ENCODE data around the gene MRPL34.

The MRPL34 gene

GRCh38 chr19:17311455-17312188 lies 6.0 kb downstream of the MRPL34 start:
- DNase-seq, result no peak

- no peak for DNase-seq
These were observed 6.8 kb downstream of the MRPL34 start for GRCh38 chr19:17312189-17313113.

- no peak for DNase-seq
These were observed 8.4 kb downstream of the MRPL34 start for GRCh38 chr19:17314007-17314593.

GRCh38 chr19:17318966-17319365 lies 13.3 kb downstream of the MRPL34 start:
- DNase-seq, result no peak

GRCh38 chr19:17319473-17320238 lies 14.0 kb downstream of the MRPL34 start:
- DNase-seq, result no peak

GRCh38 chr19:17320435-17320834 lies 14.8 kb downstream of the MRPL34 start:
- no peak for DNase-seq

DNA sequence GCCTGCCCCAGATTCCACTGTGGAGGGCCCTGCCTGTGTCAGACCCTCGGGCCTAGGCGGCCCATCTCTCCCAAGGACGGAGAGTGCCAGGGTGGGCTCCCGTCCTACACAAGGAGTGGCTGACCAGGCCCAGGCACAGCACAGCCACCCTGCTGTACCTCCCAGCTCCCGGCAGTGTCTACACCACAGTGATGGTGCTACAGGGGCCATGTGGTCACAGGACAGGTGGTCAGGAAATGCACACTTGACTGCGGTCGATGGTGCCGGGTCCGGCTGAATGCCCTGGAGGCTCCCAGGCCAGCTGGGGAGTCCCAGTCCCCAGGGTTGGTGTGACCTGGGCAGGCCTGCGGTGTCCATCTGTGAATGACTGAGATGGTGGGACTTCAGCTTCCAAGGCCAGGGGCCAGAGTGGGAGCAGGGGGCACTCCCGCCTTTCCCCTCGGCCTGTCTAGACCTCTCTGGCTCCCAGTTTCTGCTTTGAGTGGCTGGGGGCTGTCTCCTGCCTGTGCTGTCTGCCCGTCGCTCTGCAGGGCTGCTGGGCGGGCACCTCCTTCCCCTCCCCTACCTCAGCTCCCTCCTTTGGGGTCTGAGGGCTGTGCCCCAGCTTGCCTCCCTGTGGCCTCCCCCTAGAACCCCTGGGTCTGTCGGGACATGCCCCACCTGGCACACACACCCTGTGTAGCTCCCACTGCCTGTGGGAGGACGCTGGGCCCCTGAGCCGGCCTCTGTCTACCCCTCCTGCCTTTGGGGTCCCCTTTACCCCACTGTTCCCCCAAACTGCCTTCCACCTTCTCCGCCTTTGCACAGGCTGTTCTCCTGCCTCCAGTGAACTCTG lies 16.2 kb downstream of the MRPL34 start:
- no peak for DNase-seq

DNA sequence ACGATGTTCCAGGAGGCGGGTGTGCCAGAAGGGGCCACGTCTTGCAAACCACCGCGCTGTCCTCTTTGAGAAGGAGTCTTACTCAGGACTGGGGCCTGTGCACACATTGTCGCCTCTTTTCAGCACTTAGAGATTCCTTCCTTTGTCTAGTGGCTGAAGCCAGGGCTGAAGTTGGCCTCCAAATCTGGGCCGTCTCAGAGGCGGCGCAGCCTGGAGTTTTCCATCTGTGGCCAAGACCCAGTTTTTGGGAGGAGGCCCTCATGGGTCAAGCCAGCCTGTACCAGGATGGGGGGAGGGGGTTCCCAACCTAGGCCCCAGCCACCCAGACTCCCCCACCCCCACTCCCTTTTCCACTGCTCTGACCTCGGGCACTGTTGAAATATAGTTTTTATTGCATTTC lies 17.2 kb downstream of the MRPL34 start:
- no peak for DNase-seq

DNA sequence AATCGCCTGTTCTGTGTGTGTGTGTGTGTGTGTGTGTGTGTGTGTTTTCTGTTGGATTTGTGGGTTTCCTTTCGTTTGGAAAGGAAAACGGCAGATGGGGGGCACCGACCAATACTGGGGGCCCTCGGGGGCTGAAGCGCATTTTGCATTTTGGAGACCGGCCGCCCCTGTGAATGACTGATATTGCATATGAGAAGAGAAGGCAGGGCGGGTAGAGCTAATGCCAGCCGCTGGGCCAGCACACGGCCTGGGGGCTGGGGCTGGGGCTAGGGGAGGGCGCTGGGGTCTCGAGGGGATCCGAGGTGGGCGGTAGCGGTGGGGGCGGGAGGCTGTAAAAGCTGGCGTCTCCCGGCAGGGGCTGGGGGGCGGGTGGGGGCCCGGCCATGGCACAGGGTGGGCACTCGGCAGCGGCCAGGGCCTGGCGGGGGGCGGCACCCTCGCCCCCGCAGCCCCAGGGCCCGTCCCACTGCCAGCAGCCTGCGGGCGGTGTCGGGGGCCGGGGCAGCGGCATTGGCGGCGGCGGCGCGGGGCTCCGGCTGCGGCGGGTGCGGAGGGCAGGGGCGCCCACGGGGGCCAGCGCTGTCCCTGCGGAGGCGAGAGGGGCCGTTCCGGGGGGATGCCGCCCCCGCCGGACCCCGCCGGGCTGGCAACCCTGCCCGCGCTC lies 17.8 kb downstream of the MRPL34 start:
- DNase-seq, result no peak

DNA sequence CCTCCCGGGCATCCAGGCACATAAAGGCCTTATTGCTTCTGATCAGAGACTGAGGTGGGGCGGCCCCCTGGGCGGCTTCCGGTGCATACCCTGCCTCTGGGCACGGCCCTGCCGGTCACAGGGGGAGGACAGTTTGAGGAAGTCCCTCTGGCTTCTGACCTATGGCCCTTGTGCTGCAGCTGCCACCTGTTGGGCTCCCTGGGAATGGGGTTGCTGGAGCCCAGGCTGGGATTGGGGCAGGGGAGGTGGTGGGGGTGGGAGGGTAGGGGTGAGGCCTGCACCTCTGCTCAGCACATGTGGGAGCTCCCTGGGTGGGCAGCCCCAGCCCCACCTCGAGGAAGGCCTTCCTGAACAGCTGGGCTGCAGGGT lies 18.3 kb downstream of the MRPL34 start:
- DNase-seq, result no peak

GRCh38 chr19:17324357-17325114 lies 18.9 kb downstream of the MRPL34 start:
- DNase-seq, result no peak

GRCh38 chr19:17325133-17325532 lies 19.5 kb downstream of the MRPL34 start:
- no peak for DNase-seq

DNA sequence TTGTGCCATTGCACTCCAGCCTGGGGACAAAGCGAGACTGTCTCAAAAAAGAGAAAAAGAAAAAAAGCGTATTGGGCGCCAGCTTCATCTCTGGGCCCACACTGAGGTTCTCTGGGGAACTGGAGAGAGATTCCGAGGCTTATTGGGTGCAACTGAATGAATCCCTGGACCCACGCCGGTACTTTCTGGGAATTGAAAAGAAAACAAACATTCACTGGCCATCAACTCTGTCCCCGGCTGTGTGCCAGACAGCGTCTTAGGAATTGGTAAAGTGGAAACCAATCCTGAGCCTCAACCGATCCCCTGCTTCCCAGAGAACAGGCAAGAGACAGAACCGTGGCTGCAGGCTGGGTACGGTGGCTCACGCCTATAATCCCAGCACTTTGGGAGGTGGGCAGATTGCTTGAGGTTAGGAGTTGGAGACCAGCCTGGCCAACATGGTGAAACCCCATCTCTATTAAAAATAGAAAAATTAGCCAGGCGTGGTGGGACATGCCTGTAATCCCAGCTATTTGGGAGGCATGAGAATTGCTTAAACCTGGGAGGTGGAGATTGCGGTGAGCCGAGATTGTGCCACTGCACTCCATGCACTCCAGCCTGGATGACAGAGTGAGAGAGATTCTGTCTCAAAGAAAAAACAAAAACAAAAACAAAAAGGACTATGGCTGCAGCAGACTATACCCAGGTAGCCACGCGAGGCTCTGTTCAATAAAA lies 20.4 kb downstream of the MRPL34 start:
- DNase-seq, result no peak

DNA sequence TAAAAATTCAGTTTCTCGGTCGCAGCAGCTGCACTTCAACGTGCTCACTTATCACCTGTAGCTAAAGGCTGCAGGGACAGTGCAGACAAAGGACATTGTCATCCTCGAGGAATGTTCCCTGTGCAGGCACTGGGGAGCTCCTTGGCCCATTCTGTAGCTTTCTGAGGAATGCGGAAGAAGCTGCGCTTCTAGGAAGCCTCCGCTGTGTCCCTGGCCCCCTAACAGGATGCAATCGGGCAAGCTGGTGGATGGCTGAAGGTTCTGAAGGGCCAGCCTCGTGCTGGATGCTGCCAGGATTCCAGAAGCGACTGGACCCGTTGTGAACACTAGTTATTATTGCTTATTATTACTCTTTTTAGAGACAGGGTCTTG lies 20.9 kb downstream of the MRPL34 start:
- DNase-seq, result no peak

DNA sequence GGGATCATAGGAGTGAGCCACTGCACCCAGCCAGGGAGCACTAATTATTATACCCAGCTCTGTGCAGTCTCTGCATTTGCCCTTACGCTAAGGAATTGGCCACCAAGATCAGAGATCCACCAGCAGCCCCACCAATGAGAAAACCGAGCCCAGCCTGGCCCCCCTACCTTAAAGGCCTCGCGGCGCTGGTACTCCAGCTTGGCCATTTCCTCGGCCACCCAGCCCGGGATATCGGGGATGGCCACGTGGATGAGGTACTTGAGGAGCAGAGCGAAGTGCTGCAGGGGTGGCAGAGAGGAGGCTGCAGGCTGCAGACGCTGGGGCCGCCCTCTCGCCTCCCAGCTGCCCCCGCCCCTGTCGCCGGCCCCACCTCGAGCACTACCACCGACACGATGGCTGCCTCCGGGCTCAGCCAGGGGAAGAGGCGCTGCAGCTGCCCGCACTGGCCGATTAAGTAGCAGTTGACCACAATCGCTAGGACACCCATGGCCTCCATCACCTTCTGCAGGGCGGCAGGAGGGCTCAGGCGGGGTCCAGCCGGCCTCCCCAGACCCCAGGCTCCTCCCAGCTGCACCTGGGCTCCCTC lies 21.5 kb downstream of the MRPL34 start:
- DNase-seq, result no peak

DNA sequence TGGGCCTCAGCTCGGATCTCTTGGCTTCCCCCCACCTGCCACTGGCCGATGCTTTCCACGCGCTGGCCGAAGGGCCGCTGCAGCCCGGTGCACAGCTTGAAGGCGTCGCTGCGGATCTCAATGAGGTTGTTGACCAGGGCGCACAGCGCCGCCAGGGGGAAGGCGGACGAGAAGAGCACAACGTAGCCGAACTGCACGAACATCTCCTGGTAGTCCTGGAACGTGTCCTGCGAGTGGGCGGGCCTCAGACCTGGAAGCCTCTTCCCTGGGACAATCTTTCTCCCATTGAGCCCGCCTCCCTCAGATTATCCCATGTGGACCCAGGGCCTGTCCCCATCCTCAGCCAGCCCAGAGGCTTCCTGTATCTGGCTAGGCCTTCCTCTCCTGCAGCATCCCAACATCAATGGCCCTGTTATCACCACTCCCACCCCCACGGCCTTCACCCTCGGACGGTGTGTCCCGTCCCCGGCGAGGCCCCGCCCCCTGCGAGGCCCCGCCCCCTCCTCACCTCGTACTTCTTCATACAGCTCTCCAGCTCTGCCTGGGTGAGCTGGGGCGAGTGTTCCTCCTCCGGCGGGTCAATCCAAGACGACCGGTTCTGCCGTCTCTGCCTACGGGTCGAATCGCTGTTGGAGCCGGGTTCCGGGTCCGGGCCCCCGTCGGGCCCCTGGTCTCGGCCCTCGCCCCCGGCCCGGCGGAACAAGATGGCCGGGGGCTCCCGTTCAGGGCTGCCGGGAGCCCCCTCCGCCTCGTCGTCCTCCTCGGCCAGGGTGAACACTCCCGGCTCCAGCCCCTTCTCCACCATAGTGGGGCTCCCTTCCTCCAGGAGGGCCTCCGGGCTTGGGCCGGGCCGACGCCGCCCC lies 22.2 kb downstream of the MRPL34 start:
- DNase-seq, result no peak

DNA sequence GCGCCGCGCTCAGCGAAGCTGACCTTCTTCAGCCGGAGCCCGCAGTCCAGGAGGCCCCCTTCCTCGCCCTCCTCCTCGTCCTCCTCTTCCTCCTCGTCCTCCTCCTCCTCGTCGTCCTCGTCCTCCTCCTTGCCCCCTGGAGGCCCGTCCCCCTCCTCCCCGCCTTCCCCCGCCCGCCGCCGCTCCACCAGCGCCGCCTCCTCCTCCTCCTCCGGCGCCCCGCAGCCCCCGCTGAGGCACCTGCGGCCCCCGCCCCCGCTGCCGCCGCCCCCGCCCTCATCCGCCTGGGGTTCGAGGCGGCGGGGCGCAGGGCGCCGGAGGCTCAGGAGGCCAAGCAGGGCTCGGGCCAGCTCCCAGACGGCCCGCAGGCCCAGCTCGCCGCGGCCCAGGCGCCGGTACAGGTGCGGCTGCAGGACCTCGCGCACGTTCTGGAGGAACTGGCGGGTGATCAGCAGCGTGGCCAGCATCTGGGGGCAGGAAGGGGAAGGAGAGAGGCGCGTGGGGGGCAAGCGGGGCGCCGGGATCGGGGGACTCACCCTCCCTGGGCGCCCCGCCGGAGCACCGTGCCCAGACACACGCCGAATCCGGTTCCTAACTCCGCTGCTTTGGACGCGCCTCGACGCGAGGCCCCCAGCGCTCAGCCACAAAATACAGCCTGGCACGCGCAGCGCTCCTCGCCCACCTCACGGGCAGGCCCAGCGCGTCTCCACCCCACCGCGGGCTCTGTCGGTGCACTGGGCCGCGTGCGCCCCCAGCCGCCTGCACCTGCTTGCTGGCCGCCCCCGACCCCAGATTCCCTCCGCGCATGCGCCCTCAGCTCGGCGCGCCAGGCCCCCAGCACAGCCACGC lies 23.1 kb downstream of the MRPL34 start:
- DNase-seq, result no peak

All from NCI-H2029 treated with DMSO at 0.1 percent for 48 hours (cell line).